HG02884 (cell line): ENCODE results near the gene WNK2.

Experiments
- ATAC-seq: cut with Tn5 transposase; IDR thresholded peaks from one replicate; pipeline ENCODE4 v1.9.1; 2021; ENCODE audit warnings: mild to moderate bottlenecking, moderate library complexity; ENCODE audit not compliant: unreplicated experiment

Gene WNK2

DNA sequence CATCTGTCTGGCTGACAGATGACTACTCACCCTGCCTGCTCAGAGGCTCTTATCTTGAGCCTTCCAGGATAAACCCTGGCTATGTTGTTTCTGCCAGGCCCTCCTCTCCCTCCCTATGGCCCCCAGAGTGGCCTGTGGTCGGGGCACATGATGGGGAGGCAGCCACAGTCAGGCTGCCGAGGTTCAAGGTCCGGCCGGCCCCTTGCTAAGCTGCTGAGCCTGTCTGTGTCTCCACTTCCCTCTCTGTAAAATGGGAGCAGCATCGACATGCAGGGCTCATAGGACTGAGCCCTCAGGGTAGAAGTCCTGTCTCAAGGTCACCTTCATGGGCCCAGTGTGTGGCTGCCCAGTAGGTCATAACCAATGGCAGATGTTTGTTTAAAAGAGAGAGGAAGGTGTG, 28.5 kb downstream of the WNK2 start:
- no peak for ATAC-seq

DNA sequence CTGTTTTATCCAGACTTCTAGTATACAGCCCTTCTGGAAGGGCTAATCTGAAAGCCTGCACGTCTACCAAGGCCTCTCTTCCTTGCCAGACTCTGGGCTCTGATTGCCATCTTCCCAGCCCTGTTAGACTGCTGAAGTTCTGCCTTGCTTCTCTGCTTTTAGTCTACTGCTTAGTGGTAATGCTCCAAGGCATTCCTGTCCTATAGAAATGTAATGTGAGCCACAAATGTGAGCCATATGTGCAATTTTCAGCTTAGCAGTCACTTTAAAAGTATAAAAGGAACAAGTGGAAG, 32.1 kb downstream of the WNK2 start:
- ATAC-seq: no peak

GRCh38 chr9:93217706-93218105, 33.8 kb downstream of the WNK2 start:
- ATAC-seq: no peak

- no peak for ATAC-seq
Measured at GRCh38 chr9:93218161-93218560, 34.2 kb downstream of the WNK2 start.

GRCh38 chr9:93218671-93219420, 34.9 kb downstream of the WNK2 start:
- no peak for ATAC-seq

GRCh38 chr9:93219692-93220091, 35.8 kb downstream of the WNK2 start:
- no peak for ATAC-seq

- ATAC-seq: no peak
Measured at GRCh38 chr9:93220627-93221026, 36.7 kb downstream of the WNK2 start.

- no peak for ATAC-seq
Measured at GRCh38 chr9:93221044-93221443, 37.1 kb downstream of the WNK2 start.

GRCh38 chr9:93222890-93223259, 38.9 kb downstream of the WNK2 start:
- no peak for ATAC-seq

GRCh38 chr9:93223260-93224180, 39.6 kb downstream of the WNK2 start:
- no peak for ATAC-seq

DNA sequence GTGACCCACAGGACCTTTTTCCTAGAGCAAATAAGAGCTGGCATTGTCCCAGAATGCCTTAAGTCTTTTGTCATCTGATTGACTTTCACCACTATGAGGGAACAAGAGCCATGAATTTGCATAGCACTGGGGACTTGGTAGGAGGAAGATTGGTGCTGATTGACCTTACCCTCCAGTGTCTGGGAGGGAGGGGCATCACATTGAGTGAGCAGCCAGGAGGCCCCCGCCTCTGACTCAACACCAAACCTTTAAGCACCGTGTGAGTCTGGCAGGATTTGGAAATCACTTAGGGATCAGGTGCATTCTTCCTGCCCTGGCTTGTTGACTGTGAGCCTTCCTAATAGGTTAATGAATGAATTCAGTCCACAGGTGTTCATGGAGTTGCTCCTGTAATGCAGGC, 40.7 kb downstream of the WNK2 start:
- ATAC-seq: no peak

GRCh38 chr9:93225417-93225816, 41.5 kb downstream of the WNK2 start:
- no peak for ATAC-seq

DNA sequence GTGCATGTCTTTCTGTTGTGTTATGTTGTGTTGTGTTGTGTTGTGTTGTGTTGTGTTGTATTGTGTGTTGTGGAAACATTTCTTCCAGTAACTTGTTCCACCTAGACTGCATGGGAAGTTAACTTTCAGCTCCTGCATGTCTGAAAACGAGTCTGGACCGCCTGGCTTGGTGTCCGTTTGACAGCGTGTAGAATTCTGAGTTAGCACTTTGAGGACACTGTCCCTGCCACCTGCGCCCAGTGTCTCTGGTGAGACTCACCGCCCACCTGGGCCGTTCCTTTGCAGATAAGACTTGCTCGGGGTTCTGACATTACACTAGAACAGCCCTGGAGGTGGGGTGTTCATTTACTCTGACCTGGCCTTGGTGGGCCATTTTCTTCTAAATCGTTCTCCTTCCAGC, 42.0 kb downstream of the WNK2 start:
- no peak for ATAC-seq

GRCh38 chr9:93226819-93227218, 42.9 kb downstream of the WNK2 start:
- ATAC-seq: no peak

DNA sequence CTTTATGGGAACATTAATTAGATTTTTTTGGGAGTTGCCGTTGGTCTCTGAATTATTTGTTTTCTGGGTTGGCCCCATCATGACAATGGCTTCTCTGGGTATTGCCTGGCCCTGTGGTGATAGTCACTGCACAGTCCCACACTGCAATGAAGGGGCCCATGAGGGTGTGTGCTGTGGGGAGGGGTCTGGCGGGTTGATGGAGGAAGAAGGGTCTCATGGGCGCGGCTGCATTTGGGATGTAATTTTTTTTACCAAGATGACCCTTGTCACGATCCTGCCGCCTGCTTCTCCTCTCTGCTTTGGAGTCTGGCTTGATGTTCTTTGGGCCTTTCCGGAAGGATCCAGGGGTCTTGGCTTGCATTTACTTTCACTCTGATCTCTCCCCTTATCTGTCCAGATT, 44.1 kb downstream of the WNK2 start:
- no peak for ATAC-seq

- no peak for ATAC-seq
Measured at GRCh38 chr9:93228453-93228852, 44.5 kb downstream of the WNK2 start.

DNA sequence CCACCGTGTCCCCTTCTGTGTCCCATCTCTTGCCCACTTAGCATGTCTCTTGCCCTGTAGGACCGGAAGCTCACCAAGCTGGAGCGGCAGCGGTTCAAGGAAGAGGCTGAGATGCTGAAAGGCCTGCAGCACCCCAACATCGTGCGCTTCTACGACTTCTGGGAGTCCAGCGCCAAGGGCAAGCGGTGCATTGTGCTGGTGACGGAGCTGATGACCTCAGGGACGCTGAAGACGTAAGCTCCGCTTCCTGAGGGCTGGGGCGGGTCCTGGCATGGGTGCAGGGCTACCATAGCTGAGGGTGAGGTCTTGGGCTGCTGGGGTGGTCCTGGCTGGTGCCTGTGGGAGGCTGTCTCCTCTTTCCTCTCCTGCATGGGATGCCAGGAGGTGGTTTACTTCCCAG, 45.7 kb downstream of the WNK2 start:
- no peak for ATAC-seq

- no peak for ATAC-seq
Measured at GRCh38 chr9:93230185-93230584, 46.2 kb downstream of the WNK2 start.

DNA sequence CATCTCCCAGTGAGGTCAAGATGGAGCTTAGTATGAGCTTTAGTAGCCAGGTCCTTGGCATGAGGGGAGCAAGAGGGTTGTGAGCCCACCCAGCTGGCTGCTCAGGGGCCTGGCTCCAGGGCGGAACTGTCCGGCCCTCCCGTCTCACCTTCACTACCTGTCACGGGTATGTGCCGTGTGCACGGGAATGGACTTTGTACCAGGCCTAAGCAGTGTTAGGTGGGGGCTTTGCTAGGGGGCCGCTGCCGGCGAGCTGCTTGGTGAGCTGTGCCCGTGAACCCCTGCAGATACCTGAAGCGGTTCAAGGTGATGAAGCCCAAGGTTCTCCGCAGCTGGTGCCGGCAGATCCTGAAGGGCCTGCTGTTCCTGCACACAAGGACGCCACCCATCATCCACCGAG, 46.7 kb downstream of the WNK2 start:
- ATAC-seq: no peak

DNA sequence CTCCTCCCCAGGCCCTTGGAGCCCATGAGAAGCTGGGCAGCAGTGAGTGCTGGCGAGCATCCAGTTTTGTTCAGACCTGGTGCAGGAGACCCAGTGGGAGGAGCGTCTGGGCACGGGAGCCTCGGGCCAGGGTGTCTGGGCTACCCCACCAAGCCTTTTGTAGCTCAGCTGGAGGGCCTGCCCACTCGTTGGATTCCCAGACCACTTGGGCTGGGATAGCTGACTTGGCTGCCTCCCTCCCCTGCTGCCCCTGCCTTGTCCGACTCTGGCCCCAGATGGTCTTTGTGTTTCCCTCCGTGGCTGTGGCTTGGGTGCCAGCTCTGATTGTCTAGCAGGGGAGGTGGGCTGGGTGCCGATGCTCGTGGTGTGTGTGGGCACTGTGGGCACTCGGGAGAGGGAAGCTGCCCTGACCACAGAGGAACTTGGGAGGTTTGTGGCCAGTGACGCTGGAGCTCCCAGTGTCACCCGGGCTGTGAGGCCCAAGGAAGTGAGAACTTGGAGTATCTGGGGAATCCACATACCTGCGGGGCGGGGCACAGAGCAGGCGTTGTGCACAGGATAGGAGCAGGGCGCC, 47.3 kb downstream of the WNK2 start:
- ATAC-seq: no peak

DNA sequence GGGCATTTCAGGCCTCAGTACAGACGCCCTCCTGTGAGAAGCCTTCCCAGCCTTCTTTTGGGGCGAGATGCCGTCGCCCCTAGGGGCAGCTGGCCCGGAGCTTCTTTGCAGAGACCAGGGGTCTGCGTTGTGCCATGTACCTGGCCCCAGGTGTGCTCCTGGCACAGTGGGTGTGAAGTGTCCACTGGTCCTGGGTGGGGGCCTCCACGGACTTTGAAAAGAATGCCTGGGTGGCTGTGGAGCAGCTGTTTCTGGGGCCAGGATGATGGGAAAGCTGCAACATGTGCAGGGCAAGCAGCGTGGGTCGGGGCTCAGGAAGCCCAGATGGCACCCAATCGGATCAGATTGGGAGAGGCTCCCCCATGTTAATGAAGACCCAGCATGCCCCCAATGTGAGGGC, 47.8 kb downstream of the WNK2 start:
- ATAC-seq: no peak

DNA sequence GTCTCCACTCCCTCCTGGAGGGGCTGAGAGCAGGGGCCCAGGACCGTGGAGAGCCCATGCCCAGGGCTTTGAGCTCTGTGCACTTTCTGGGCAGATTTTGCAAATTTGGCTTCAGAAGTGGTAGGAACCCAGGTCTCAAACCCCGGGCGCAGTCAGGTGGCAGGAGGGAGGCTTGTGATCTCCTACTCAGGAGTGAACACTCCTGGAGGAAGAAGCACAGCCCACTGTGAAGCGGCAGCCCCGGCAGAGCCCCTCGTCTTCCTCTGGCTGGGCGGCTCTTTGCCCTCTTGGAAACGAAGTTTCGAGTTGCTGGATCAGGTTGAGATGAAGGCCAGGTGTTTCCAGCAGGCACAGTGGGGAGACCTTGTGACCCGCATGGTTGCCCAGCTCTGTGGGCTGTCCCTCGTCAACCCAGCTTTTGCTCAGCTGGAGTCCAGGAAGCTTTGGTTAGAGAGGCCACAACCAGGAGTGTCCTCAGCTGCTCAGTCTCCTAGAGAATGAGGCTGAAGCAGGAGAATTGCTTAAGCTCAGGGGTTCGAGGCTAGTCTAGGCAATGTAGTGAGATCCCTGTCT, 48.5 kb downstream of the WNK2 start:
- no peak for ATAC-seq
